ENCODE results near the gene RPA1.

GRCh38 chr17:1946021-1946932, 116.5 kb downstream of the RPA1 start:
- TF ChIP-seq CTCF (IDR thresholded peaks at IDR 0.05) (no peak), POLR2A (IDR thresholded peaks at IDR 0.05) (no peak)
